ENCODE data around the gene NHERF2.

Gene NHERF2

DNA sequence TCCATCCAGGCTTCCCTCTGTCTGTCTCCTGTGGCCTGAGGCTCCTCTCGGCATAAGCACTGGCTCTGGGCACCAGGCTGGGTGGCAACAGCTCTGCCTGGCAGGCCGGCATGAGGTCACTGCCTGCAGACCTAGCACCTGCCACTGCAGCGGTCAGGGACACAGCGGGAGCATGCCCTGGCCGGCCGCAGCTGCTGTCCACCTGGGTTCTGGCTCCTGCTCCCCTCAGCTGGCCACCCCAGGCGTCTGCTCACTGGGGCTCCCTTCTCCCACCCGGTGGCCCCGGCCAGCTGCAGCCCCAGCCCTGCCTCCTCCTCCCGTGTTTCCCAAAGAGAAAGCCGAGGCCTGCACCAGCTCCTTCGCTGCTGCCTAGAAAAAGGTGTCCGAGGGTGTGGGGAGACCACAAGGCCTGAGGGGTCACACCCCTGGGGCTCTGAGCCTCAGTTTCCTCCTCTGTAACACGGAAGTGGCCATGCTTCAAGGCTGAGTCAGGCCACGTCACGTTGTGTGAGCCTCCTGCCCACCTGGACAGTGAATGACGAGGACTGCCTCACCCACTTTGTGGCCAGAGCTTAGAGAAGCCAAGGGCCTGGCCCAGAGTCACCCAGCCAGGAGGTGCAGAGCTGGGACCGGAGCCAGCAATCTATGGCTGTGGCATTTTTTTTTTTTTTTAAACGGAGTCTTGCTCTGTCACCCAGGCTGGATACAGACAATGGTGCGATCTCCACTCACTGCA, 14.3 kb downstream of the NHERF2 start:
- no peak for DNase-seq (ENCODE audit: low read depth)

DNA sequence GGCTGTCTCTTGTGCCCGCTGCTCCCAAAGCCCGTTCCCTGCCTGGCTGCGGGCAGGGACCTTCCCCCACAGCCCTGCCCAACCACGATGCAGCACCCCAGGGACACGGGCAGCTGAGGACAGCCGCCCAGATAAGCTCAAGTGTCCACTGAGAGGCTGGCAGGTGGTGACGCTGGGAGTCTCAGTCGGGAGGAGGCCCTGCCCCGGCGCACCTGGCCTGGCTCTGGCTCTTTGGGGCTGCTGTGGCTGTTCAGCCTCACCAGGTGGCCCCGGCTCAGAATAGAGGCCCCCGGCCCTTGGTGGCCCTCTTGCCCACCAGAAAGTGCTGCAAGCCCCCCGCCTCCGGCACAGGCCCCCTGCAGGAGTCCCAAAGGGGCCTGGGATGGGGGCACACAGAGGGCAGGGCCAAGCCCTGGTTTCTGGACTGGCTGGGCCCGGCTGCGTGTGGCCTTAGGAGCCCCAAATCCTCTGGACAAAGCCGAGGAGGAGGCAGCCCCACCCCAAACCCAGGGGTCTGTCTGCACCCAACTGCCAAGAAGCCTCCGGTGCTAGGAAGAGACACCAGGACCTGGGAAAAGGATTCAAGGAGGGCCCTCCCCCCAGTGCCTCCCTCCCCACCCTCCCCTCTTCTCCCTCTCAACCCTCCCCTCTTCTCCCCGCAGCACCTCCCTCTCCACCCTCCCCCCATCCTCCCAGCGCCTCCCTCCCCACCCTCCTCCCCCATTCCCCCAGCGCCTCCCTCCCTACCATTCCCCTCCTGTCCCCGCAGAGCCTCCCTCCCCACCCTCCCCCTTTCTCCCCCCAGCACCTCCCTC, 15.7 kb downstream of the NHERF2 start:
- no peak for DNase-seq (ENCODE audit: low read depth)

DNA sequence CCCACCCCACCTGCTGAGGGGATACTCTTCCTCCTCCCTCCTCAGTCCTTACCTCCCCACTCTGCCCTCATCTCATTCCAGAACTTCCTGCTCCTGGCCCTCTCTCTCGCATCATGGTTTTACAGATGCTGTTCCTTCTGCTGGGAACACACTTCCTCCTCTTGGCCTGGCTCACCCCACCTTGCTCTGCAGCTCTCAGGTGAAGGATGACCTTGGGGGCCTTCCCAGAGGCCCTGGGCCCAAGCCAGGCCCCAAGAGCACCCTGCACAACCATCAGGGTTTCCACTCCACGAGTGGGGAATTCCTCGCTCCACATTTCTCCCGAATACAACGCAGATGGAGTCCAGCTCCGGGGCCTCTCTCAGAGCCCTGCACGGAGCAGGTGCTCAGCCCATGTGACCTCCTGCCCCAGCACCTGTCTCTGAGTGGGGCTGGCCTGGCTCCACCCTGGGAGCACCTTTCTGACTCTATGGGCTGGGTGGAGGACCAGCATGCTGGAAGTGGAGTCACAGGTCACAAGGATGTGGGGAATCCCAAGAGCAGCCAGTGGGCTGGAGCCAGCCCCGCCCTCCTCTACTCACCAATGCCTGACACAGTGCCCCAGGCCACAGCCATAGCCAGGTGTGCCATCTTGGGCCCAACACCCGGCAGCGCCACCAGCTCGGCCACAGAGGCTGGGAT, 16.4 kb downstream of the NHERF2 start:
- no peak for DNase-seq (ENCODE audit: low read depth)

DNA sequence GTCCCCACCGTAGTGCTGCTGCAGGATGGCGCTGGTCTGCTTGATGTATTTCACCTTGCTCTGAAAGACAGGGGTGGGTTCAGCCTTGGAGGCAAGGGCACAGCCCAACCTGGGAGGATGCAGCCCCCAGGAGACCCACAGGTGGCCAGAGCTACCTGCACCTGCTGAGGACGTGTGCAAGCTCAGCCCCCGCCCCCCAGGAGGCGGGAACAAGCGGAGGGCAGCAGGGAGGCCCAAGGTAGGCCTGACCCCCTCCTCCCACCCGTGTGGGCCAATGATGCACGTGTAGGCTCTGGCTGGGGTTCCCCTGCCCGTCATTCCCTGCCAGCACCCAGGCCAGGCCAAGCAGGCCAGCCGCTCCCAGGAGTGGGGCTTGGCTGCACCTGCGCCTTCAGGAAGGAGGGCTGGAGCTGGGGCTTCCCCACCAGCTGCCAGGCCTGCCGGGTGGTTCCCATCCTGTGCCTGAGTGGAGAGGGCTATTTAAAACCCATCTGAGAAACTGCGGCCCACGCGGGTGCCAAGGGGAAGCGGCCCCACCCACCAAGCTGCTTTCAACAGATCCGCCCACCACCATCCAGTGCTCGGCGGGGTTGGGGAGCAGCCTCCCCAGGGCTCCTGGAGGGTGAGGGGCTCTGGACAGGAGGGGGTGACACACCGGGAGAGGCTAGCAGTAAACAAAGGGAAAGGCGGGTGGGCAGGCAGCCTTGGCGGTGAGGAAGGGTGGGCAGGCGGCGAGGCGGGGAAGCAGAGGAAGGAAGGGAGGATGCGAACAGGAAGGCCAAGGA, 17.2 kb downstream of the NHERF2 start:
- no peak for DNase-seq (ENCODE audit: low read depth)

DNA sequence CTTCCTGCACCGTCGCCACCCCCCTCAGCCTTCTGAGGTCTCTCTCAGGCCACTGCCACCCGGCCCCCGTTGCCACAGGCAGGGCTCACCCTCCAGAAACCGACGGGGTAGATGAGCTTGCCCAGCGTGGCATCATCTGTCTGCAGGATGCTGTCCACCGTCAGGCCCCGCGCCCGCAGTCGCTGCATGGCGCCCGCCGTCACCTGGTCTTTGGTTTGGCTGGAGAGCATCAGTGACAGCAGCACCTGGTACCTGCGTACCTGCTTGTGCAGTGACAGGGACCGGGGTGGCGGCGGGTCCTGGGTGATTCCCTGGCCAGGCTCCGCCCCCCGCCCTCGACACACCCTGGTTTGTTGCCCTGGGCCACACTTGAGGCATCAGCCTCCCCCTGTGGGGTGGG, 17.8 kb downstream of the NHERF2 start:
- DNase-seq (ENCODE audit: low read depth) = no peak

DNA sequence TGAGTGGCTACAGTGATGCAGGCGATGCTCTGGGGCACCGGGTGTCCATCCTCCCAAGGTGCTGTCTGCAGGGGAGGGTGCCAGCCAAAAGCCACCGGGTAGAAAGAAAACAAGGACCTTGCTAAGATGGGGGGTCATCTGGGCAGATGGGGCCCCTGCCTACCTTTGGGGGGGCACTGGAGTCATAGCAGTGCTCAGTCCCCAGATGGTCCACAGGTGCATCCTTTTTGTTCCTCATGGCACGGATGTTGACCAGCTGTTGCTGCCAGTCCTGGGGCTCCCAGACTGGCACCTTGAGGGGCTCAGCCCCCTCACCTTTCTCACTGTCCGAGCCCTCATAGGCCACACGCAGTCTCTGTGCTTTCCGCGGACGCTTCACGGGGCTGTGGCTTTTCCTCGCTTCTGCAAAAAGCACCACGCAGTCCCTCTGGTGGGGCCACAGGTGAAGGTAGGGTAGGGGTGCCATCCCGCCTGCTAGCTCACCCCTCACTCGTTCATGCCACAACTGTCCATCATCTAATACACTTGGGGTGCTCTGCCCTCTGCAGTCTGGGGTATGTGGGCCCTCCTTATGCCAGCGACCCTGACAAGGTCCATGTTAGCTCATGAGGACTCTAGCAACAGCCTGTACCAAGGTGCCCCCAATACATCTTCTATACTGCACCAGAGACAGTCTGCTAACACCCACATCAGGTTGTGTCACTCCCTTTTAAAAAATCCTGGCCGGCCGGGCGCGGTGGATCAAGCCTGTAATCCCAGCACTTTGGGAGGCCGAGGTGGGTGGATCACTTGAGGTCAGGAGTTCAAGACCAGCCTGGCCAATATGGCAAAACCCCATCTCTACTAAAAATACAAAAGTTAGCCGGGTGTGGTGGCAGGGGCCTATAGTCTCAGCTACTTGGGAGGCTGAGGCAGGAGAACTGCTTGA, 19.5 kb downstream of the NHERF2 start:
- no peak for DNase-seq (ENCODE audit: low read depth)

DNA sequence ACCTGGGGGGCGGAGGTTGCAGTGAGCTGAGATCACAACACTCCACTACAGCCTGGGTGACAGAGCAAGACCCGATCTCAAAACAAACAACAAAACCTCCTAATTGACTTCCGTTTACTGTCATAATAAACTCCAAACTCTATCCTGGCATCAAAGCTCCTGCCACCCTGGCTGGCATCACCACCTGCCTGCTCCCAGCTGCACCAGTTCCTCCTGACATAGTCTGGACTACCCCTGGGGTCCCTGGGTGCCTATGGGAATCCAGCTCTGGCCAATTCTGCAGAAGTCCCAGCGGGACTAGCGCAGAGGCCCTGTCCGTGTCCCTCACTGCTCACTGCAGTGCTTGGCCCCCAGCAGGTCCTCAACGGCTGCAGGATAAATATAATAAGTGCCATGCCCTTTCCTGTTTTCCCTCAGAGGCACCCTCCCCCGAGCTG, 20.2 kb downstream of the NHERF2 start:
- no peak for DNase-seq (ENCODE audit: low read depth)

DNA sequence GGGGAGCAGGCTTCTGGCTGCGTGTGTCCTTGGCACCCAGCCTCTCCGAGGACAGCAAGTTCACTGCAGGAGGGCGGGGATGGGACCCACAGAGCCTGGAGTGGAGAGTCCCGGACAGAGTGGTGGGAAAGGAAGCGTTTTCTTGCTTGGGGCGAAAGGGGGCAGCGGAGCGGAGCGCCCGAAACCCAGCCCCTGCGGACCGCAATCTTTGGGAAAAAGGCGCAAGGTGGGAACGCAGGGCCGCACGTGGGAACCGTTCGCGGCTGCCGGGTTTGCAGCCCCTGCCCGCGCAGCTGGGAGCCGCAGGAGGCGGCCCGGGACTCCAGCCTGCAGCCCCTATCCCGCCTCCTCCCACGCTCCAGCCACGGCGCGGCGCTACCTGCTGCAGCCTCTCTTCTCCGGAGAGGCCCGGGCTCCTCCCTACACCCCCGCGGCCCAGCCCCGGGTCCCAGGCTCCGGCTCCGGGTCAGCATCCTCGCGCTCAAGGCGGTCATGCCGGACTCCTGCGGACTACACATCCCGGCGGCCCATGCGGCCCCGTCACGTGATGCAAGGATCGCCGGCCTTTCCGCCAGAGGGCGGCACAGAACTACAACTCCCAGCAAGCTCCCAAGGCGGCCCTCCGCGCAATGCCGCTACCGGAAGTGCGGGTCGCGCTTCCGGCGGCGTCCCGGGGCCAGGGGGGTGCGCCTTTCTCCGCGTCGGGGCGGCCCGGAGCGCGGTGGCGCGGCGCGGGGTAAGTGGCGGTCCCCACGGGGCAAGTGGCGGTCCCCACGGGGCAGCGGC, 20.8 kb downstream of the NHERF2 start, which contains the start of the genes NTHL1 and TSC2:
TSS of gene NTHL1 (minus strand) at position 505 of the 786 bp plus-strand sequence. CDS start at position 494, 11 bp downstream.
TSS of gene TSC2 (plus strand) at position 656 of the 786 bp plus-strand sequence. CDS start 631 bp downstream, outside the sequence.
- peak; percentile 70 for DNase-seq (ENCODE audit: low read depth)

DNA sequence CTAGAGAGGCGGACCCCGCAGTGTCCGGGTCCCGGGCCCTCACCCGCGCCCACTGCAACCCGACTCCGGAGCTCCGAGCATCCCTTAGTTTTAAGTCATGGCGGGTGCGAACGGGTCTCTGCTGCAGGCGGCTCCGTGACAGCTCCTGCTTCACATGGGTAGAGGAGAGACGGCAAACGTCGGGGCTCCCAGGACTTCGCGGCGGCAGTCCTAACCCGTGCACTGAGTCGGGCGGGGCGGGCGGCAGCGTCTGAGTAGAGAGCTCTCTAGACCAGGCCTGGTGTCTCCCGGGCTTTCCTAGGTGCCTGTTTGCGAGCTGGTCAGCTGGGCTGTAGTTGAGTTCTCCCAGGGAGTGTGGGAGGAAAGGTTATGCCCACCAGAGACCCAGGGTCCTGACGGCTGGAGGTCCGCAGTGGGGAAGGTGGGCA, 21.4 kb downstream of the NHERF2 start:
- no peak for DNase-seq (ENCODE audit: low read depth)

DNA sequence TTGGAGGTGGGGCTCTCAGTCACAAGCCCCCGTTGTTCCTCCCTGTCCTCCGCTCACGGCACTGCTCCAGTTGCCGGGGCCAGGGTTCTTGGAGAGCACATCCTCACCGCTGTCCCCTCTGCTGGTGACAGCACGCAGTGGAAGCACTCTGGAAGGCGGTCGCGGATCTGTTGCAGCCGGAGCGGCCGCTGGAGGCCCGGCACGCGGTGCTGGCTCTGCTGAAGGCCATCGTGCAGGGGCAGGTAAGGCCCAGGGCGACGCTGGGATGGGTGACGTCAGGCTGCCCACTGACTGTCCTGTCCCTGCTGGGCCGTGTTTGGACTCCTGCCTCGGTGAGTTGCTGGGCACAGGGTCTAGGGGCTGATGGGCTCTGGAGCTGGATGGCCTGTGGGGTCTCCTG, 26.5 kb downstream of the NHERF2 start:
- no peak for DNase-seq (ENCODE audit: low read depth)

DNA sequence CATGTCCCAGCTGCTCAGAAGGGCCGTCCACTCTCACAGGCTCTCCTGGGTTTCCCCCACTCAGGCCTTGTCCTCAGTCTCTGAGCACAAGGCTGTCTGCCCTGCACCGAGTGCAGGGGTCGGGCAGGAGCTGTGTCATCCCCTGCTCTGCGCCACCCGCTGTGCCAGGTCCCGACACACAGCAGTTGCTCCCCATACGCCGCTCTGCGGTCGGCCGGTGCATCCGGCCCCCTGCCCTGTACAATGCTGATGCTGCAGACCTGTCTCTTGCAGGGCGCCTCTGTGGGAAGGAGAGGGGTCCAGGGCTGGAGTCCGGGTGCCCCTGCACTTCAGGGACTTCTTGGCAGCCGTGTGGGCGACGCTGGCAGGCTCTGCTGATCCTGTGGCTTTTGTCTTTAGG, 27.2 kb downstream of the NHERF2 start:
- no peak for DNase-seq (ENCODE audit: low read depth)

DNA sequence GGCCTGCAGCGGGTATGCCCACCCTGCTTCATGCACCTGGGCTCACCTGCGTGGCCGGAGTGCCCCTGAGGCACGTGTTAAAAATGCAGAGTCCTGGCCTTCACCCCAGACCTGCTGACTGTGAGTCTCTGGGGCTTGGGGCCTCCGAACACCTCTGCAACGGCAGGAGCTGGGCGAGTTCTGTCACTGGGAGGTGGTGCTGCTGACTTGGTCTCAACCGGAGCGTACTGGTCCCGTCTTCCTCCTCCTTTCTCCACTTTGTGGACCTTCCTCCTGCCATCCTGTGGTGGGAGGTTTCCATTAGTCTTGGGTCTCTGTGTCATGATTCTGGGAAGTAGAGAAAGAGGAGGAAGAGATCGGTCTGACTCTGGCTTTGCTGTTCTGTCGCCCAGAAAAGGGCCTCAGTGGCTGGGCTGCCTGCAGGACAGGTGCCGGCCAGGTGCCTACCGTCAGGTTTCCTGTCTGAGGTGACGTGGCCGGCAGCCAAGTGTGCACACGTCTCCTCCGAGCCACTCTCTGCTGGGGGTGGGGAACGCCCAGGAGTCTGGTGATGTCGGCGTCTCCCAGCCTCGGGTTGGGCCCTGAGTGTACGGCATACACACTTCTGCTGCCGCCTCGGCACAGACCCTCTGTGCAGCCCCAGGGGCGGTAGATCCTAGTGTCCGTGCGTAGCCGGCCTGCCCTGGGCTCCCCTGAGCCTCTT, 28.0 kb downstream of the NHERF2 start:
- DNase-seq (ENCODE audit: low read depth) = no peak

DNA sequence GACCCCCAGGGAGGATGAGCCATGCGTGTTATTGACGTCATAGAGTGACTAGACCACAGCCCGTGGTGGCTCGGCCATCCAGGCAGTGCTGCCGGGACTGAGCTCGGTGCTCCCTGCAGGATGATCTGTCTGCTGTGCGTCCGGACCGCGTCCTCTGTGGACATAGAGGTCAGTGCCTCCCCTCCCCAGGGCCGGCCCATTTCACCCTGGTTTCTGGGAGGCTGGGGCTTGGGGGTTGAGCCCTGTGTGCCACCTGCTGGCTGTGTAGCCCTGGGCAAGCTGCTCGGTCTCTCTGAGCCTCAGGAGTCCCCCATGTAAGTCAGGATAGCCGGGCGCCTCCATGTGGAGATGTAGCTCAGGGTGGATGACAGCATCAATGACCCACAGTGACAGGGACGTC, 29.4 kb downstream of the NHERF2 start:
- DNase-seq (ENCODE audit: low read depth) = no peak

DNA sequence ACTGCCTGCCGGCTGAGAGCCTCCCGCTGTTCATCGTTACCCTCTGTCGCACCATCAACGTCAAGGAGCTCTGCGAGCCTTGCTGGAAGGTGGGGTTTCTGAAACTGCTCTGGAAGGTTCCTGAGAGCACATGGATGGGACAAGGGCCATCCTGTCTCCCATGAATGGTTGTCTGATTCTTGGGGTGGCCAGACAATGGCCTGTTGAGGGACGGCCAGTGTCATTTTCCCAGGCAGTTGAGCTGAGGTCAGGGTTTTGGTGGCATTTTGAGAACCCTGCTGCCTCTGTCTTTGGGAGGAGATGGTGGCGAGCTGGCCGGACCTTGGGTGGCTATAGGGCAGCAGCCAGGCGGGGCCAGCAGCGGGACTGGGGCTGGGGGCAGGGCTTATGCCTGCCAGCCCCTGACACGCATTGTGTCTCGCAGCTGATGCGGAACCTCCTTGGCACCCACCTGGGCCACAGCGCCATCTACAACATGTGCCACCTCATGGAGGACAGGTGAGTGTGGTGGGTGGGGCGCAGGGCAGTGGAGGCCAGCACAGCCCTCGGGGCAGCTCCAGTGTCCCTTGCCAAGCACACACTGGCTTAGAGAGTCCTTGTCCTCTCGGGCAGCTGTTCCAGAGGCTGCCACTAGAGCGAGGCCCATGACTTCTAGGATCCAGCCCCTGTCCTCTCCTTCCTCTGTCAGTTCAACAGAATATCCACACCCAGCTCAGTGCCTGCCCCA, 30.1 kb downstream of the NHERF2 start:
- DNase-seq (ENCODE audit: low read depth) = no peak

DNA sequence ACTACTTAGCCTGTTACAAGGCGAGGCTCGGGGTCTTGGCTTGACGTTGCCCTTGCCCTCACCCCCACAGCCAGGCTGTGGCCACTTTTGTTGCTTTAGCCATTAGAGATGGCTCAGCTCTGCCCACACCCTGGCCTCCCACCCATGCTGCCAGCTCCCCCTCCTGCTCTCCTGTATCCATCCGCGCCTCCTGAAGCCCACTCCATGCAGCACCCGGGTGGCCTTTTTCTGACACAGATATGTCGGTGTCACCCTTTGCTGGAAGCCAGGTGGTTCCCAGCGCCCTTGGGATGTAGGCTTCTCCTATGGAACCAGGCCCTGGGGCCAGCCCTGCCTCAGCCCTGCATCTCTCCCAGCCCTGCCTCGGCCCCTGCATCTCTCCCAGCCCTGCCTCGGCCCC, 30.7 kb downstream of the NHERF2 start:
- no peak for DNase-seq (ENCODE audit: low read depth)

DNA sequence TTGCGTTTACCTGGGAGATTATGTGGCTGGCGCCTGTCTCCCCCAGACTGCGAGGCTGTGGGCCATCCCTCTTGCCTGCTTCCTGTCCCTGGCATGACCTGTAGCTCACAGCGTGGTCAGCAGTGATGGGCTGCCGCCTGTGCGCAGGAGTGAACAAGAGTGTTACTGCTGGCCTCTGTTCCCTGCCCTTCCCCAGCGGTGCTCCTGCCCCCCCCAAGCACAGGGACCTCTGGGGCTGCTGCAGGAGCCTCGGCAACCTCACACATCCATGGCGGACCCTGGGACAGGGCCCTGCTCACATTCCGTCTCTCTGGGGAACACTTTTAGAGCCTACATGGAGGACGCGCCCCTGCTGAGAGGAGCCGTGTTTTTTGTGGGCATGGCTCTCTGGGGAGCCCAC, 31.7 kb downstream of the NHERF2 start:
- DNase-seq (ENCODE audit: low read depth) = no peak

DNA sequence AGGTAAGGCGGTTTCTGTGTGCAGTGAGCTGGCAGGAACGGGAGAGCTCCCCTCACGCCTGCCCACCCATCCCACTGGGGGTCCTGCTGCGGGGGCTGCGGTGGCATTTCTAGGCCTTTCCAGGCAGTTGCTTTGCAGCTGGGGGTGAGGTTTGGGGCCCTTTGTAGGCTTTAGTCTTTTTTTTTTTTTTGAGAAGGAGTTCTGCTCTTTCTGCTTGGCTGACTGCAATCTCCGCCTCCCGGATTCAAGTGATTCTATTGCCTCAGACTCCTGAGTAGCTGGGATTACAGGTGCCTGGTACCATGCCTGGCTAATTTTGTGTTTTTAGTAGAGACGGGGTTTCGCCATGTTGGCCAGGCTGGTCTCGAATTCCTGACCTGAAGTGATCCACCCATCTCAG, 32.2 kb downstream of the NHERF2 start:
- no peak for DNase-seq (ENCODE audit: low read depth)

DNA sequence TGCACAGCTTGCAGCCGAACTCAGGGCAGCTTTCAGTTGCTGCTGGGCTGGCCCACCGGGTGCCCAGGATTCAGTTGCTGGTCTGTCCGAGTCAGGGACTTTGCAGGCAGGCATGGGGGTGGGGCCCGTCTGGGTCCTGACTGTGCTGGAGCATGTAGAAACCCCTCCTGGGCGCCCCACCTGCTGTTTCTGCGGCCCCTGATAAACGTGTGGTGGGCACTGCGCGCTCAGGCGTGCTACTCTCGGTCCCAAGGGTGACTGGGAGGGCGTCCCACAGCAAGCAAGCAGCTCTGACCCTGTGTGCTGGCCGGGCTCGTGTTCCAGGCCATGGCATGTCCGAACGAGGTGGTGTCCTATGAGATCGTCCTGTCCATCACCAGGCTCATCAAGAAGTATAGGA, 33.6 kb downstream of the NHERF2 start:
- DNase-seq (ENCODE audit: low read depth) = no peak

DNA sequence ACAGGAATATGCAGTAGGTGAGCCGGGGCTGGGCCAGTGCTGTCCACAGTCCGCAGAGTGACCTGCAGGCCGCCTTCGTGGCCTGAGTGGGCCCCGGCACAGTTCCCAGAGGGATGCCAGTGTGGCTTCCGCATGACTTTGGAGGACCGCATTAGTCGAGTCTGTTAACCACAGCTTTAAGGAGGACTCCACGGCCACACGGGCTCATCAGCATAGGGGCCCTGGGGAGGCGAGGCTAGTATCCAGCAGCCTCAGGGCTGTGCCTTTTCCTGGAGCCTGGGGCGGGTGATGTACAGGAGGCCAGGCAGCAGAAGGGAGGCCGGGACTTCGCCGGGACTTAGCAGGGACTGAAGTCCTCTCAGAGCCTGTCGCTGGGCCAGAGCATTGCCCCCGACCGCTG, 34.3 kb downstream of the NHERF2 start:
- no peak for DNase-seq (ENCODE audit: low read depth)
